ENCODE results near the gene HOXC9. TPM values are rescaled to one million over a fixed set of nuclear protein-coding genes. Genes with fewer than 3 reads are reported as not detected.
A peak's percentile ranks its signal among the peaks of the same experiment; 100 is the strongest.

The HOXC9 gene
- total and polyA plus RNA-seq, 8 donors, result 0.08 TPM; not detected in 7

GRCh38 chr12:53995378-53996239 is 4.4 kb upstream of the HOXC9 start:
- Histone ChIP-seq H3K9me3 (no peaks in the 10 kb centered on the region), H3K4me1 (peaks cover 33 to 55% (median 49%) of the 10 kb centered on the region in 4 donors), H3K27ac (no peak overlapping the region), H3K27me3 (peaks cover 78 to 100% (median 100%) of the 10 kb centered on the region in 3 donors), H3K36me3 (no peaks in the 10 kb centered on the region), H3K4me3 (peak overlapping the region; percentile 42 to 56 (median 54))
- TF ChIP-seq EP300 (IDR thresholded peaks at IDR 0.05) (no peak), CTCF (IDR thresholded peaks at IDR 0.05) (no peak), POLR2A (IDR thresholded peaks at IDR 0.05) (no peak)
- intact Hi-C loops (cut with DNase I; ENCODE audit: low total_unique reads), result no loop called here
- peak; percentile 40 to 84 for DNase-seq
- WGBS, 5 donors, result 2 to 5% (median 3%) methylated on average over 26 to 48 of the region's 48 CpGs

- TF ChIP-seq EP300 (IDR thresholded peaks at IDR 0.05) (no peak), CTCF (IDR thresholded peaks at IDR 0.05) (no peak), POLR2A (IDR thresholded peaks at IDR 0.05) (no peak), POLR2AphosphoS5 (IDR thresholded peaks at IDR 0.05) (no peak)
- WGBS, 5 donors, result 34 to 38% (median 35%) methylated on average over 24 to 29 of the region's 29 CpGs
- peaks cover 76 to 100% (median 100%) of the 10 kb centered on the region in 3 donors for H3K27me3 ChIP-seq
- DNase-seq, result no peak
- H3K27ac ChIP-seq, result no peak overlapping the region
- H3K9me3 ChIP-seq, result no peaks in the 10 kb centered on the region
- no peaks in the 10 kb centered on the region for H3K36me3 ChIP-seq
- peak overlapping the region; percentile 42 to 56 (median 54) for H3K4me3 ChIP-seq
- intact Hi-C loops (cut with DNase I; ENCODE audit: low total_unique reads), result no loop called here
- H3K4me1 ChIP-seq, result peaks cover 33 to 58% (median 52%) of the 10 kb centered on the region in 4 donors
These were observed 3.4 kb upstream of the HOXC9 start for GRCh38 chr12:53996240-53997203.

GRCh38 chr12:53997204-53998109 is 2.5 kb upstream of the HOXC9 start:
- H3K36me3 ChIP-seq, result no peaks in the 10 kb centered on the region
- DNase-seq, result no peak
- H3K4me1 ChIP-seq, result peaks cover 33 to 58% (median 52%) of the 10 kb centered on the region in 4 donors
- TF ChIP-seq EP300 (IDR thresholded peaks at IDR 0.05) (no peak), POLR2AphosphoS5 (IDR thresholded peaks at IDR 0.05) (no peak)
- peaks cover 72 to 100% (median 100%) of the 10 kb centered on the region in 3 donors for H3K27me3 ChIP-seq
- no peak overlapping the region for H3K4me3 ChIP-seq
- H3K9me3 ChIP-seq, result no peaks in the 10 kb centered on the region
- no peak overlapping the region for H3K27ac ChIP-seq
- 10 to 17% (median 12%) methylated on average over 32 to 35 of the region's 35 CpGs for WGBS, 5 donors
- intact Hi-C loops (cut with DNase I; ENCODE audit: low total_unique reads), result no loop called here

- intact Hi-C loops (cut with DNase I; ENCODE audit: low total_unique reads), result no loop called here
- TF ChIP-seq EP300 (IDR thresholded peaks at IDR 0.05) (no peak), POLR2AphosphoS5 (IDR thresholded peaks at IDR 0.05) (no peak), POLR2A (IDR thresholded peaks at IDR 0.05) (no peak), CTCF (IDR thresholded peaks at IDR 0.05) (no peak)
- peaks cover 69 to 100% (median 100%) of the 10 kb centered on the region in 3 donors for H3K27me3 ChIP-seq
- peaks cover 33 to 58% (median 52%) of the 10 kb centered on the region in 4 donors for H3K4me1 ChIP-seq
- no peaks in the 10 kb centered on the region for H3K36me3 ChIP-seq
- no peak for DNase-seq
- no peaks in the 10 kb centered on the region for H3K9me3 ChIP-seq
- 6 to 13% (median 8%) methylated on average over 11 of the region's 11 CpGs for WGBS, 5 donors
- H3K4me3 ChIP-seq, result no peak overlapping the region
- no peak overlapping the region for H3K27ac ChIP-seq
These were observed 1.7 kb upstream of the HOXC9 start for GRCh38 chr12:53998110-53998899.

Data from stomach (tissue), 9 donors.